K562 (cell line): Measurements from ENCODE around the gene DAAM1. TPM values are rescaled to one million over a fixed set of nuclear protein-coding genes. Genes with fewer than 3 reads are reported as not detected.
A peak's percentile ranks its signal among the peaks of the same experiment; 100 is the strongest.

Experiments
- FOSL1 ChIP-seq: fragments of 200-800 bp; sonication (Bioruptor generic); conservative IDR thresholded peaks from 2 replicates; pipeline ENCODE4 v1.6.1; 2016; ENCODE audit warnings: missing genetic modification characterization, missing compliant biosample characterization
- HMBOX1 ChIP-seq: sonication (generic); IDR thresholded peaks from 2 replicates; pipeline ENCODE4 v1.6.1; 2016
- HMG20A ChIP-seq: fragments of 450-650 bp; formaldehyde crosslinking; conservative IDR thresholded peaks from 2 replicates; pipeline ENCODE4 v1.4.0; 2020; ENCODE audit warnings: mild to moderate bottlenecking, mixed read lengths
- MTA1 ChIP-seq: fragments of 450-650 bp; IDR thresholded peaks from 2 replicates; pipeline ENCODE4 v1.6.1; 2017; ENCODE audit warnings: borderline replicate concordance
- POLR2AphosphoS2 ChIP-seq: IDR thresholded peaks from 2 replicates; pipeline ENCODE4 v1.6.1; 2012; ENCODE audit warnings: low read length, improper control_type of control experiment
- SP1 ChIP-seq: sonication (generic); formaldehyde crosslinking; IDR thresholded peaks from 2 replicates; pipeline ENCODE4 v1.8.1; 2022; ENCODE audit warnings: mild to moderate bottlenecking, missing genetic modification reagents
- ZNF23 ChIP-seq: fragments of 250-450 bp; sonication (Bioruptor Pico); IDR thresholded peaks from 2 replicates; pipeline ENCODE4 v1.4.0; 2020; ENCODE audit warnings: mild to moderate bottlenecking
- ZNF444 ChIP-seq: fragments of 250-450 bp; sonication (Bioruptor Pico); IDR thresholded peaks from 2 replicates; pipeline ENCODE4 v1.4.0; 2020; ENCODE audit warnings: mild to moderate bottlenecking, moderate library complexity
- ZNF592 ChIP-seq: fragments of 450-650 bp; IDR thresholded peaks from 2 replicates; pipeline ENCODE4 v1.6.1; 2017; ENCODE audit warnings: antibody characterized with exemption, mild to moderate bottlenecking
- polyA plus RNA-seq, 8 experiments: library from polyadenylated mRNA; depleted of rRNA in 4 of 8; stranded (reverse) in 5 of 8; unstranded in 3 of 8; fragments of >200 nt; fragmentation: Nextera tagmentation in 2 of 8; fragmentation: Illumina TruSeq in 1 of 8; extraction: Ambion mirVana in 2 of 8; extraction: Trizol in 1 of 8; gene quantifications; 2 replicates each; pipeline versions ENCODE4 v1.2.1 to v1.2.3, GENCODE V29; 2011 to 2014; ENCODE audit warnings: inconsistent platforms in 1 of 8, missing spikeins in 1 of 8
- total RNA-seq, 7 experiments: library from RNA; depleted of rRNA in 6 of 7; stranded (reverse); fragments of >200 nt in 6 of 7; fragmentation: Illumina TruSeq in 2 of 7; extraction: Trizol in 2 of 7; gene quantifications; 2 replicates each; pipeline versions ENCODE4 v1.2.1 to v1.2.3, GENCODE V29; 2011 to 2021; ENCODE audit warnings: low replicate concordance in 1 of 7
- TF ChIP-seq, protein P1 (sequence below): fragments of 250-450 bp; sonication (Bioruptor Pico); IDR thresholded peaks from 2 replicates; pipeline ENCODE4 v1.4.0; 2020; ENCODE audit warnings: borderline replicate concordance
- TF ChIP-seq, protein P2 (sequence below), 2 experiments: fragments of 450-650 bp in 1 of 2; IDR thresholded peaks; 2 replicates each; pipeline ENCODE4 v1.6.1; 2011 to 2017; ENCODE audit warnings: low read depth in 2 of 2, antibody characterized with exemption in 1 of 2, borderline replicate concordance in 1 of 2, low read length in 1 of 2, mild to moderate bottlenecking in 1 of 2, mixed read lengths in 1 of 2; ENCODE audit not compliant: control insufficient read depth in 1 of 2
- TF ChIP-seq, protein P3 (sequence below), 3 experiments: fragments of 200-800 bp in 1 of 3; sonication (Bioruptor generic) in 1 of 3; sonication (generic) in 1 of 3; formaldehyde crosslinking in 1 of 3; IDR thresholded peaks; 2 replicates each; pipeline versions ENCODE4 v1.6.1 to v1.8.0; 2016 to 2022; ENCODE audit warnings: mild to moderate bottlenecking in 2 of 3, missing compliant biosample characterization in 2 of 3, missing genetic modification characterization in 2 of 3, missing genetic modification reagents in 1 of 3

DAAM1 gene
- total and polyA plus RNA-seq, 9 of the 15 experiments (the other 6 are each of a cell fraction or from before 2014, with no cell fraction given), result 3.6 to 11.6 (median 6.7) TPM

- TF ChIP-seq ZNF592 (no peak), HMG20A (peak; percentile 89; the same call in 1 of the 2 replicates), ZNF444 (CRISPR knock-in tag) (no peak), POLR2AphosphoS2 (no peak), MTA1 (peak; percentile 26; the same call in 1 of the 2 replicates), HMBOX1 (no peak), ZNF23 (CRISPR knock-in tag) (no peak), FOSL1 (peak; percentile 62), SP1 (CRISPR knock-in tag) (no peak)
- TF ChIP-seq, protein P1, sequence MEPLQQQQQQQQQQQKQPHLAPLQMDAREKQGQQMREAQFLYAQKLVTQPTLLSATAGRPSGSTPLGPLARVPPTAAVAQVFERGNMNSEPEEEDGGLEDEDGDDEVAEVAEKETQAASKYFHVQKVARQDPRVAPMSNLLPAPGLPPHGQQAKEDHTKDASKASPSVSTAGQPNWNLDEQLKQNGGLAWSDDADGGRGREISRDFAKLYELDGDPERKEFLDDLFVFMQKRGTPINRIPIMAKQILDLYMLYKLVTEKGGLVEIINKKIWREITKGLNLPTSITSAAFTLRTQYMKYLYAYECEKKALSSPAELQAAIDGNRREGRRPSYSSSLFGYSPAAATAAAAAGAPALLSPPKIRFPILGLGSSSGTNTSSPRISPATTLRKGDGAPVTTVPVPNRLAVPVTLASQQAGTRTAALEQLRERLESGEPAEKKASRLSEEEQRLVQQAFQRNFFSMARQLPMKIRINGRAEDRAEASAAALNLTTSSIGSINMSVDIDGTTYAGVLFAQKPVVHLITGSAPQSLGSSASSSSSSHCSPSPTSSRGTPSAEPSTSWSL (CRISPR knock-in tag), result no peak
- TF ChIP-seq, protein P2, sequence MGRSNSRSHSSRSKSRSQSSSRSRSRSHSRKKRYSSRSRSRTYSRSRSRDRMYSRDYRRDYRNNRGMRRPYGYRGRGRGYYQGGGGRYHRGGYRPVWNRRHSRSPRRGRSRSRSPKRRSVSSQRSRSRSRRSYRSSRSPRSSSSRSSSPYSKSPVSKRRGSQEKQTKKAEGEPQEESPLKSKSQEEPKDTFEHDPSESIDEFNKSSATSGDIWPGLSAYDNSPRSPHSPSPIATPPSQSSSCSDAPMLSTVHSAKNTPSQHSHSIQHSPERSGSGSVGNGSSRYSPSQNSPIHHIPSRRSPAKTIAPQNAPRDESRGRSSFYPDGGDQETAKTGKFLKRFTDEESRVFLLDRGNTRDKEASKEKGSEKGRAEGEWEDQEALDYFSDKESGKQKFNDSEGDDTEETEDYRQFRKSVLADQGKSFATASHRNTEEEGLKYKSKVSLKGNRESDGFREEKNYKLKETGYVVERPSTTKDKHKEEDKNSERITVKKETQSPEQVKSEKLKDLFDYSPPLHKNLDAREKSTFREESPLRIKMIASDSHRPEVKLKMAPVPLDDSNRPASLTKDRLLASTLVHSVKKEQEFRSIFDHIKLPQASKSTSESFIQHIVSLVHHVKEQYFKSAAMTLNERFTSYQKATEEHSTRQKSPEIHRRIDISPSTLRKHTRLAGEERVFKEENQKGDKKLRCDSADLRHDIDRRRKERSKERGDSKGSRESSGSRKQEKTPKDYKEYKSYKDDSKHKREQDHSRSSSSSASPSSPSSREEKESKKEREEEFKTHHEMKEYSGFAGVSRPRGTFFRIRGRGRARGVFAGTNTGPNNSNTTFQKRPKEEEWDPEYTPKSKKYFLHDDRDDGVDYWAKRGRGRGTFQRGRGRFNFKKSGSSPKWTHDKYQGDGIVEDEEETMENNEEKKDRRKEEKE (IDR thresholded peaks at IDR 0.05; ENCODE audit: borderline replicate concordance in 1 of 2, control insufficient read depth in 1 of 2, low read depth in 2 of 2, low read length in 1 of 2), result no peak
- TF ChIP-seq, protein P3, sequence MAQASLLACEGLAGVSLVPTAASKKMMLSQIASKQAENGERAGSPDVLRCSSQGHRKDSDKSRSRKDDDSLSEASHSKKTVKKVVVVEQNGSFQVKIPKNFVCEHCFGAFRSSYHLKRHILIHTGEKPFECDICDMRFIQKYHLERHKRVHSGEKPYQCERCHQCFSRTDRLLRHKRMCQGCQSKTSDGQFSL (CRISPR knock-in tag; IDR thresholded peaks at IDR 0.05), result no peak
- TF ChIP-seq, protein P3 (tag; IDR thresholded peaks at IDR 0.05), result no peak
Observed at GRCh38 chr14:59310633-59311032, 122.2 kb downstream of the DAAM1 start (continued).
